COLO829 (cell line): ENCODE results near the gene CARMIL3.

Experiments
- DNase-seq: peaks from one replicate; pipeline ENCODE4 v3.0.0; 2012; ENCODE audit warnings: low spot score

CARMIL3 gene

GRCh38 chr14:24117179-24117578 lies 65.4 kb downstream of the CARMIL3 start:
- no peak for DNase-seq
